Loucy (cell line): ENCODE measurements around the gene ZNF135.

Experiments used
- H2AFZ ChIP-seq: fragments of 200-600 bp; sonication (generic); 2 replicates; pipeline ENCODE4 v1.6.0; 2016; ENCODE audit warnings: antibody characterized with exemption, mild to moderate bottlenecking, low read length, moderate library complexity
- H3F3A ChIP-seq: fragments of 200-600 bp; 2 replicates; pipeline ENCODE4 v1.6.0; 2016; ENCODE audit warnings: antibody characterized with exemption, low read depth, mild to moderate bottlenecking
- H3K27me3 ChIP-seq: fragments of 200-600 bp; sonication (generic); 2 replicates; pipeline ENCODE4 v1.6.1; 2014; ENCODE audit warnings: low read length, mild to moderate bottlenecking; ENCODE audit not compliant: insufficient read depth, poor library complexity, severe bottlenecking
- H3K36me3 ChIP-seq: fragments of 200-600 bp; sonication (generic); 2 replicates; pipeline ENCODE4 v1.6.1; 2016; ENCODE audit warnings: low read length; ENCODE audit not compliant: insufficient read depth
- H3K4me1 ChIP-seq: fragments of 200-600 bp; sonication (generic); 2 replicates; pipeline ENCODE4 v1.5.1; 2014; ENCODE audit warnings: low read length, mild to moderate bottlenecking; ENCODE audit not compliant: insufficient read depth, poor library complexity, severe bottlenecking
- H3K4me2 ChIP-seq: fragments of 200-600 bp; sonication (generic); 2 replicates; pipeline ENCODE4 v1.6.0; 2014; ENCODE audit warnings: antibody characterized with exemption, low read length, low read depth, mild to moderate bottlenecking; ENCODE audit not compliant: poor library complexity, severe bottlenecking
- H3K4me3 ChIP-seq: fragments of 200-600 bp; sonication (generic); 2 replicates; pipeline ENCODE4 v1.5.1; 2014; ENCODE audit warnings: low read length, mild to moderate bottlenecking, mixed read lengths; ENCODE audit not compliant: poor library complexity, severe bottlenecking
- H3K79me2 ChIP-seq: fragments of 200-600 bp; sonication (generic); 2 replicates; pipeline ENCODE4 v1.6.1; 2014; ENCODE audit warnings: low read length; ENCODE audit not compliant: insufficient read depth
- H3K9ac ChIP-seq: fragments of 200-600 bp; sonication (generic); 2 replicates; pipeline ENCODE4 v1.6.0; 2014; ENCODE audit warnings: mild to moderate bottlenecking, low read depth, low read length, moderate library complexity; ENCODE audit not compliant: poor library complexity, severe bottlenecking
- H3K9me2 ChIP-seq: fragments of 200-600 bp; sonication (generic); replicated peaks from 2 replicates; pipeline ENCODE4 v1.6.1; 2016; ENCODE audit warnings: low read depth, low read length, mixed read lengths
- H3K9me3 ChIP-seq: fragments of 200-600 bp; sonication (generic); 2 replicates; pipeline ENCODE4 v1.6.1; 2014; ENCODE audit warnings: mild to moderate bottlenecking, antibody characterized with exemption, low read length, low read depth; ENCODE audit not compliant: insufficient read depth
- H4K20me1 ChIP-seq: fragments of 200-600 bp; sonication (generic); 2 replicates; pipeline ENCODE4 v1.6.0; 2014; ENCODE audit warnings: antibody characterized with exemption, low read length, mild to moderate bottlenecking; ENCODE audit not compliant: insufficient read depth, poor library complexity, severe bottlenecking
- CTCF ChIP-seq: fragments of 200-600 bp; sonication (generic); conservative IDR thresholded peaks from 2 replicates; pipeline ENCODE4 v1.5.1; 2014; ENCODE audit warnings: mild to moderate bottlenecking, antibody characterized with exemption, low read length
- EZH2phosphoT487 ChIP-seq: fragments of 200-600 bp; IDR thresholded peaks from 2 replicates; pipeline ENCODE4 v1.6.1; 2018; ENCODE audit warnings: antibody characterized with exemption, mild to moderate bottlenecking, moderate library complexity, borderline replicate concordance

Gene ZNF135

DNA sequence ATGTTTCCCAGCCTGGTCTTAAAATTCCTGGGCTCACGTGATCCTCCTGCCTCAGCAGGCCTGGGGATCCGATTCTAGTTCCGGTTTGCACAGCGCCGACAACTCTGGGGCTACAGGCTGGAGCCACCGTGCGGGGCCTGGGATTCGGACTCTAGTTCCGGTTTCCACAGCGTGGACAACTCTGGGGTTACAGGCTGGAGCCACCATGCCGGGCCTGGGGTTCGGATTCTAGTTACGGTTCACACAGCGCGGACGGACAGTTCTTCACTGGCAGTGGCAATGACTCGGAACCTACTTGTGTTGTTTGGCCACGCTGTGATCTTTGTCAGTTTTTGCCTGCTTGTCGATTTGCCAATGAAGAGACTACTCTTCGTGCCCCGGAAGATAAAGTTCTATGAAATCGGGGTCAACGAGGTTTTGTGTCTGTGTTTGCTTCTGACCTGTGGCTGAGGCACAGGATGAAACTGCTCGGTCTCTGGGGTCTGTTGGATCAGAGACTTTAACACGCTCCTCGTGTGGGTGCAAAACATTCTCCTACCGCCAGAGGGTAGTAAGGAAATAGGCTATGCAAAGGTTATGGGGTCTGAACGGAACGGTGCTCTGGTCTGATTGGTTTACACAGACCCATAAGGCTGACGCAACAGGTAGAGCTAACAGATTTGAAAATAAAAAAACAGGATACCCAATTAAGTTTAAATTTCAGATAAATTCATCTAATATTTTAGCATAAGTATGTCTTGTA lies 37.4 kb upstream of the ZNF135 start:
- peak overlapping the region; percentile 32 for H3K4me2 ChIP-seq
- no peaks in the 10 kb centered on the region for H3K9me2 ChIP-seq
- no peaks in the 10 kb centered on the region for H4K20me1 ChIP-seq
- H3K36me3 ChIP-seq, result no peaks in the 10 kb centered on the region
- H2AFZ ChIP-seq, result peak overlapping the region; percentile 63; the same call in 1 of the 2 replicates
- TF ChIP-seq CTCF, result peak; percentile 64
- no peak for TF ChIP-seq EZH2phosphoT487
- peaks cover 14% of the 10 kb centered on the region; the same call in 1 of the 2 replicates for H3K9me3 ChIP-seq
- H3K27me3 ChIP-seq, result no peaks in the 10 kb centered on the region
- H3K9ac ChIP-seq, result no peak overlapping the region
- H3K4me3 ChIP-seq, result peak overlapping the region; percentile 5
- H3F3A ChIP-seq, result no peaks in the 10 kb centered on the region
- H3K79me2 ChIP-seq, result no peaks in the 10 kb centered on the region
- no peaks in the 10 kb centered on the region for H3K4me1 ChIP-seq

- H3K36me3 ChIP-seq, result no peaks in the 10 kb centered on the region
- peak overlapping the region; percentile 32 for H3K4me2 ChIP-seq
- H3K9ac ChIP-seq, result no peak overlapping the region
- peak overlapping the region; percentile 63 for H2AFZ ChIP-seq
- H3F3A ChIP-seq, result no peaks in the 10 kb centered on the region
- no peaks in the 10 kb centered on the region for H3K9me2 ChIP-seq
- H3K79me2 ChIP-seq, result no peaks in the 10 kb centered on the region
- peak overlapping the region; percentile 5 for H3K4me3 ChIP-seq
- H3K4me1 ChIP-seq, result no peaks in the 10 kb centered on the region
- H4K20me1 ChIP-seq, result no peaks in the 10 kb centered on the region
- H3K9me3 ChIP-seq, result peaks cover 9% of the 10 kb centered on the region; the same call in 1 of the 2 replicates
- no peaks in the 10 kb centered on the region for H3K27me3 ChIP-seq
- no peak for TF ChIP-seq CTCF
- TF ChIP-seq EZH2phosphoT487, result no peak
Measured at GRCh38 chr19:58022283-58022660, 36.8 kb upstream of the ZNF135 start.

DNA sequence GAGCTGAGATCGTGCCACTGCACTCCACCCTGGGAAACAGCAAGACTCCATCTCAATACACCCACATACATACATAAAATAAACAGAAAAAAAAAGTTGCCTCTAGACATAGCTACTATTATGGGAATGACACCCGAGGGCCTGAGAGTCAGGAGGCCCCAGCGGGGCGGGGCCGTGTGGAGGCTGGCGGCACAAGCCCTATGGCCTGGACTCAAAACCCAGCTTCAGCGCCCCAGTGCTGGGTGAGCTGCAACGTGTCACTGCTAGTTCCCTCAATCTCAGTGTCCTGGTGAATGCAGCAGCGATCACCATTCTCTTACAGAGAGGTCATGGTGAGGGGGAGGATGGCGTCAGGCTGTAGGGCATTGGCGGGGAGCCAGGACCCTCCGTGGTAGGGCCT lies 34.4 kb upstream of the ZNF135 start:
- H3K4me2 ChIP-seq, result no peak overlapping the region
- no peak for TF ChIP-seq CTCF
- no peak for TF ChIP-seq EZH2phosphoT487
- H3K4me3 ChIP-seq, result no peak overlapping the region
- no peaks in the 10 kb centered on the region for H3K4me1 ChIP-seq
- no peaks in the 10 kb centered on the region for H3K27me3 ChIP-seq
- no peak overlapping the region for H2AFZ ChIP-seq
- H4K20me1 ChIP-seq, result no peaks in the 10 kb centered on the region
- H3K79me2 ChIP-seq, result no peaks in the 10 kb centered on the region
- H3K36me3 ChIP-seq, result no peaks in the 10 kb centered on the region
- H3K9ac ChIP-seq, result no peak overlapping the region
- H3K9me2 ChIP-seq, result no peaks in the 10 kb centered on the region
- no peaks in the 10 kb centered on the region for H3F3A ChIP-seq
- peaks cover 17% of the 10 kb centered on the region; the same call in 1 of the 2 replicates for H3K9me3 ChIP-seq
